ENCODE measurements around the gene VASN. TPM values are rescaled to one million over a fixed set of nuclear protein-coding genes. Genes with fewer than 3 reads are reported as not detected.

The VASN gene
- total RNA-seq, 1 donor from 2014 or later: 3.1 TPM

- no peaks in the 10 kb centered on the region for H3K79me2 ChIP-seq (ENCODE audit: low read depth)
- Mint-ChIP-seq H3K36me3 (no peaks in the 10 kb centered on the region), H3K9me3 (no peaks in the 10 kb centered on the region), H3K4me3 (no peak overlapping the region), H3K27ac (no peak overlapping the region), H3K27me3 (ENCODE audit: insufficient read depth, low read depth) (peaks cover 8% of the 10 kb centered on the region), H3K4me1 (peaks cover 6% of the 10 kb centered on the region)
- H4K20me1 ChIP-seq (ENCODE audit: low read depth): peaks cover 4% of the 10 kb centered on the region
- H3K4me1 ChIP-seq: no peaks in the 10 kb centered on the region
- no peaks in the 10 kb centered on the region for H3K27me3 ChIP-seq
- H3K9ac ChIP-seq: no peak overlapping the region
- no peak overlapping the region for H3K4me2 ChIP-seq
- no peaks in the 10 kb centered on the region for H3K36me3 ChIP-seq
- H3K27ac ChIP-seq: no peak overlapping the region
- H3K4me3 ChIP-seq: no peak overlapping the region
- TF ChIP-seq EZH2 (IDR thresholded peaks at IDR 0.05) (no peak), EZH2phosphoT487 (IDR thresholded peaks at IDR 0.05) (no peak)
- TF ChIP-seq, protein P1, sequence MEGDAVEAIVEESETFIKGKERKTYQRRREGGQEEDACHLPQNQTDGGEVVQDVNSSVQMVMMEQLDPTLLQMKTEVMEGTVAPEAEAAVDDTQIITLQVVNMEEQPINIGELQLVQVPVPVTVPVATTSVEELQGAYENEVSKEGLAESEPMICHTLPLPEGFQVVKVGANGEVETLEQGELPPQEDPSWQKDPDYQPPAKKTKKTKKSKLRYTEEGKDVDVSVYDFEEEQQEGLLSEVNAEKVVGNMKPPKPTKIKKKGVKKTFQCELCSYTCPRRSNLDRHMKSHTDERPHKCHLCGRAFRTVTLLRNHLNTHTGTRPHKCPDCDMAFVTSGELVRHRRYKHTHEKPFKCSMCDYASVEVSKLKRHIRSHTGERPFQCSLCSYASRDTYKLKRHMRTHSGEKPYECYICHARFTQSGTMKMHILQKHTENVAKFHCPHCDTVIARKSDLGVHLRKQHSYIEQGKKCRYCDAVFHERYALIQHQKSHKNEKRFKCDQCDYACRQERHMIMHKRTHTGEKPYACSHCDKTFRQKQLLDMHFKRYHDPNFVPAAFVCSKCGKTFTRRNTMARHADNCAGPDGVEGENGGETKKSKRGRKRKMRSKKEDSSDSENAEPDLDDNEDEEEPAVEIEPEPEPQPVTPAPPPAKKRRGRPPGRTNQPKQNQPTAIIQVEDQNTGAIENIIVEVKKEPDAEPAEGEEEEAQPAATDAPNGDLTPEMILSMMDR (IDR thresholded peaks at IDR 0.05): no peak
- H3K9me3 ChIP-seq (ENCODE audit: low read depth): no peaks in the 10 kb centered on the region
- H3F3A ChIP-seq (ENCODE audit: low read depth): no peaks in the 10 kb centered on the region
- peak; percentile 1 for DNase-seq (ENCODE audit: low spot score)
- H2AFZ ChIP-seq (replicated peaks): no peak overlapping the region
Observed at GRCh38 chr16:4401094-4401501, 29.4 kb downstream of the VASN start.

DNA sequence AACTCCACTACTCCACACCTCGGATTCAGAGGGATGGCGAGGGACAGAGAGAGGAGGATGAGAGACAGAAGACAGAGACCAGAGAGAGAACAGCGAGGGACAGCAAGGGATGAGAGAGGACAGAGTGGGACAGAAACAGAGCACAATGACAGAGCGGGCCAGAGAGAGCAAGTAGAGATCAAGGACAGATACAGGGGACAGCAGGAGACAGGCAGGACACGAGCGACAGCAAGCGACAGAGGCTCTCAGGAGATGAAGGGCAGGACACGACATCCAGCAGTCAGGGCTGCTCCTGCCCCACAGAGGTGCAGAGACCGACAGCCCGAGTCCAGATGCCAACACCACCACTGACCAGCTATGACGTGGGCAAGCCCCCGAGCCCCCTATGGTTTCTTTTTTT is 29.9 kb downstream of the VASN start:
- H3K9me3 Mint-ChIP-seq: no peaks in the 10 kb centered on the region
- DNase-seq (ENCODE audit: low spot score): no peak
- peaks cover 4% of the 10 kb centered on the region for H4K20me1 ChIP-seq (ENCODE audit: low read depth)
- H3K9me3 ChIP-seq (ENCODE audit: low read depth): no peaks in the 10 kb centered on the region
- no peak overlapping the region for H3K27ac ChIP-seq
- H3K4me1 Mint-ChIP-seq: peaks cover 6% of the 10 kb centered on the region
- TF ChIP-seq EZH2 (IDR thresholded peaks at IDR 0.05): no peak
- TF ChIP-seq, protein P1 (IDR thresholded peaks at IDR 0.05): no peak
- TF ChIP-seq EZH2phosphoT487 (IDR thresholded peaks at IDR 0.05): no peak
- no peaks in the 10 kb centered on the region for H3K4me1 ChIP-seq
- H3K4me3 Mint-ChIP-seq: no peak overlapping the region
- no peak overlapping the region for H2AFZ ChIP-seq (replicated peaks)
- H3K27me3 Mint-ChIP-seq (ENCODE audit: insufficient read depth, low read depth): peaks cover 8% of the 10 kb centered on the region
- H3K27ac Mint-ChIP-seq: no peak overlapping the region
- H3K27me3 ChIP-seq: no peaks in the 10 kb centered on the region
- no peaks in the 10 kb centered on the region for H3K79me2 ChIP-seq (ENCODE audit: low read depth)
- no peak overlapping the region for H3K4me2 ChIP-seq
- H3K36me3 Mint-ChIP-seq: no peaks in the 10 kb centered on the region
- H3K36me3 ChIP-seq: no peaks in the 10 kb centered on the region
- no peaks in the 10 kb centered on the region for H3F3A ChIP-seq (ENCODE audit: low read depth)
- no peak overlapping the region for H3K9ac ChIP-seq
- H3K4me3 ChIP-seq: no peak overlapping the region

DNA sequence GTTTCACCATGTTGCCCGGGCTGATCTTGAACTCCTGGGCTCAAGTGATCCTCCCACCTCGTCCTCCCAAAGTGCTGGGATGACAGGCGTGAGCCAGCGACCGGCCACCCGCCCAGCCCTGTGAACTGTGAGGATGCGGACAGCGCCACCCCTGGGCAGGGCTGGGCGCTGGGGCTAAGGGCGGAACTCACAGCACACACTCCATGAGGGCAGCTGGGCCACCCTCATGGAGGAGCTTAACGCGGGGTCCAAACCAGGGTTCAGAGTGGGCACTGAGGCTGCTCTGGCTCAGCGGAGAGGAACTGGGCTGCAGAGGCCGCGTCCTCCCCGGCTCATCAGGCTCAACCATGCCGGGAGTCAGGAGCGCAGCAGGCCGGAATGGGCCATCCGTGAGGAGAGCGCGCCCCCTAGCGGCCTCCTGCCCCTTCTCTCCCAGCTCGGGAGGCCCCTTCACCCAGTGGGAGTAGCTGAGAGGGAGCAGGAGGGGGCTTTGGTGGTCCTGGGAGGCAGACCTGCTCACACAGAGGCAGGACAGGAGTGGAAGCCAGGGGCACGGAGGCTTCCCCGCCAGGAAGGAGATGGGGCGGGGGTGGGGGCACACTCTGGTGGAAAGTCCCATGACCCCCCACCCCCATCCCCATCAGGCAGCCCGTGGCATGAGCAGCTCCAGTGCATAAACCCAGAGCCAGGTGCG is 30.9 kb downstream of the VASN start:
- H3K9me3 ChIP-seq (ENCODE audit: low read depth): no peaks in the 10 kb centered on the region
- H3K36me3 ChIP-seq: no peaks in the 10 kb centered on the region
- no peak for TF ChIP-seq EZH2 (IDR thresholded peaks at IDR 0.05)
- no peak for TF ChIP-seq EZH2phosphoT487 (IDR thresholded peaks at IDR 0.05)
- TF ChIP-seq, protein P1 (IDR thresholded peaks at IDR 0.05): peak; percentile 92
- peak overlapping the region; percentile 62 for H3K4me2 ChIP-seq
- no peaks in the 10 kb centered on the region for H3F3A ChIP-seq (ENCODE audit: low read depth)
- Mint-ChIP-seq H3K9me3 (no peaks in the 10 kb centered on the region), H3K36me3 (no peaks in the 10 kb centered on the region), H3K4me3 (no peak overlapping the region), H3K27ac (no peak overlapping the region), H3K4me1 (peaks cover 6% of the 10 kb centered on the region), H3K27me3 (ENCODE audit: insufficient read depth, low read depth) (peaks cover 8% of the 10 kb centered on the region)
- H4K20me1 ChIP-seq (ENCODE audit: low read depth): peaks cover 4% of the 10 kb centered on the region
- peak overlapping the region; percentile 36 for H3K4me3 ChIP-seq
- peak overlapping the region; percentile 38 for H2AFZ ChIP-seq (replicated peaks)
- H3K9ac ChIP-seq: no peak overlapping the region
- no peak overlapping the region for H3K27ac ChIP-seq
- no peaks in the 10 kb centered on the region for H3K4me1 ChIP-seq
- peak; percentile 92 for DNase-seq (ENCODE audit: low spot score)
- no peaks in the 10 kb centered on the region for H3K79me2 ChIP-seq (ENCODE audit: low read depth)
- no peaks in the 10 kb centered on the region for H3K27me3 ChIP-seq

Data from neural progenitor cell (in vitro differentiated cells).